NCI-H2196 (cell line): Measurements from ENCODE around the gene CTDNEP1.

Source experiments
- DNase-seq: peaks from one replicate; lab custom pipeline; 2025; ENCODE audit not compliant: unreplicated experiment; lab: John Stamatoyannopoulos, UW

The CTDNEP1 gene

GRCh38 chr17:7251661-7252175, at the start of gene CTDNEP1:
Gene CTDNEP1, minus strand, starts transcription at chr17:7251734. Its CDS starts 438 bp downstream, at chr17:7251296.
- peak; percentile 92 for DNase-seq

DNA sequence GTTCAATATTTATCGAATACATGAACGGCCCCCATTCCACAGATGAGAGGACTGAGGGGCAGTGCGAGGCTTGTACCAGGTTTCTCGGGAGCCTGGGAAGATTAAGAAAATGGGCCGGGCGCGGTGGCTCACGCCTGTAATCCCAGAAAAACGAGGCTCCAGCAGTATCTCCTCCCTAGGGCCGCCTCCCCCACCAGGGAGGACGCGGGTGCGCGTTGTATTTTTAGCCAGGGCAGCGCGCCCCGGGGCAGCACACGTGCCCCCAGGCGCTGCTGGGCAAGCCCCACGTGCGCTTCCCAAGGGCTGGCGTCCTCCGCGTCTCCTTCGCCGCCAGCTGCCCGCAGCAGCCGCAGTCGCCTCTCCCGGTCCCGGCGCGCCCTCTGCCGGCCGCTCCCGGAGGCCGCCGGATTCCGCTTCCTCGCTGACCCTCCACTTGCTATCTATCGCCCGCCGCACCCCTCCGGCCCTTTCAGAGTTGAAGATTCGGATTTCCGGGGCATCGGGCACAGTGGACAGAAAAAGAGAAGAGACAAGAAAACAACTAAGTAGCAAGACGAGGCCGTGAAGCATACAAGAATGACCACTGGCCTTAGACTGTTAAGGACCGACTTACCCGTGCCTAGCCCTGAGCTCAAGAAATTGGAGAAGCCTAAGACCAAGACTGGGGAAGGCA, 44.8 kb upstream of the CTDNEP1 start:
- peak; percentile 74 for DNase-seq

DNA sequence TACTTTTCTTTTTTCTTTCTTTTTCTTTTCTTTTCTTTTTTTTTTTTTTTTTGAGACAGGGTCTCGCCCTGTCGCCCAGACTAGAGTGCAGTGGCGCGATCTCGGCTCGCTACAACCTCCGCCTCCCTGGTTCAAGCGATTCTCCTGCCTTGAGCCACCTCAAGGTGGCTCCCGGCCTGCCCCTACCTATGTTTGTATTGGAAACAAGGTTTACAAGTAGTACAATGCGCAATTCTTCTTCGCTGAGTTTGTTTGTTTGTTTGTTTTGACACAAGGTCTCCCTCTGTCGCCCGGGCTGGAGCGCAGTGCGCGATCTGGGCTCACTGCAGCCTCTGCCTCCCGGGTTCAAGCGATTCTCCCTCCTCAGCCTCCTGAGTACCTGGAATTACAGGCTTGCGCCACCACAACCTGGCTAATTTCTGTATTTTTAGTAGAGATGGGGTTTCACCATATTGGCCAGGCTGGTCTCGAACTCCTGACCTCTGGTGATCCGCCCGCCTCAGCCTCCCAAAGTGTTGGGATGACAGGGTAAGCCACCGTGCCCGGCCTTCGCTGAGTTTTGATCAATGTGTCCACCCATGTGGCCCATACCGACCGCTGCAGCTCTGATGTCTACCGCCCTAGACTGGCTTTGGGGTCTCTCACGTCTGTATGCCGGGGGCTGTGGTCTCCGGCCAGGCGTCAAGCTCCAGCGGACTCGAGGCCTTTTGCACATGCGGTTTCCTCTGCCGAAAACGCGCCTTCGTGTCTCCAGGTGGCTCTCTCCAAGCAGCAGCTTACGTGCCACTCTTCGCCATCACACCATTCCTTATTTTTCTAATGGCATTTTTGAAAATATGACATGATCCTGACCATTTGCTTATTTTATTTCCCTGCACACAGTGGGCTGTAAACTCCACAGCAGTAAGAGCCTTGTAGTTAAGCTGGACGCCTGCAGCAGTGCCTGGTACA, 44.0 kb upstream of the CTDNEP1 start:
- peak; percentile 15 for DNase-seq

DNA sequence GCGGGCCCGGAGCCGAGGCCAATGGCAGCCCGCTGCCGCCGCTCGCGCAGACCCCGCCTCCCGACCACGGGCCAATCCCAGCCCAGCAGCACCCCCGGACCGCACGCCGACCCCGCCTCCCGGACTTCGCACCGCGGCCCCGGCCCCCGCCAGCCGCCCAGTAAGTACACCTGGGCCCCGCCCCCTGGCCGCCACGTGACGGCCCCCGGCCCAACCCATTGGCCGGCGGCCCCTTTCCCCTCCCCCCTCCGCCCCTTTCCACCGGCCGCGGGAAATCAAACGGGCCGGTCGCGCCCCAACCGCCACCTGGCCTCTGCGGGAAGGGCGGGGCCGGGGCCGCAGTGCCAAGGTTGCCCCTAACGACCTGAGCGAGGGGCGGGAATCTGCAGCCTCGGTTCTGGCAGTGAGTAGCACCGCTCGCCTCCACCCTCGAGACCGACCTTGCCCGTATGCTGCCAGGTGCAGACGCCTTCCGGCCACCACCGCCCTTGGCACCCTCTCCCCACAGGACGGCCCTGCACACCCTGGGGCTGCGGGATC, 43.1 kb upstream of the CTDNEP1 start, which contains the start of gene YBX2:
TSS of gene YBX2 (minus strand) at position 26 of the 540 bp plus-strand sequence. CDS start 139 bp downstream, outside the sequence.
- peak; percentile 88 for DNase-seq

GRCh38 chr17:7293816-7294613, 42.5 kb upstream of the CTDNEP1 start:
- DNase-seq, result peak; percentile 58

DNA sequence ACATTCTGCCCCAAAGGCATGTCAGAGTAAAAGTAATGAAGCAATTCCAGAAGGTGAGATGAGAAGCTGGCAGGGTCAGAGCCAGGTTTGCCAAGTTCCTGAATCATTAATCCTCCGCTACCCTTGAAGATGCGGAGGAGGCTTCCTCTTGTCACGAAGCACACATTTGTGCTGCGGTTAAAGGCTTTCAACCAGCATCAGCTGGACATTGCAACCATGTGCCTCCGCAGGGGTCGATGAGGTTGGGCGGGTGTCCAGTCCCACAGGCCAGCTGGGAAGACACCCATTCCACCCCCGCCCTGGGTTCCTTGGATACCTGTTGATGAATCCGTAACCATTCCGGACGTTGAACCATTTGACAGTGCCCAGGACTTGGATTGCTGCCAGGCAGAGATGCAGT, 41.6 kb upstream of the CTDNEP1 start:
- DNase-seq, result no peak

- DNase-seq, result no peak
Observed at GRCh38 chr17:7292729-7293128, 41.2 kb upstream of the CTDNEP1 start.

GRCh38 chr17:7292194-7292593, 40.7 kb upstream of the CTDNEP1 start:
- no peak for DNase-seq

DNA sequence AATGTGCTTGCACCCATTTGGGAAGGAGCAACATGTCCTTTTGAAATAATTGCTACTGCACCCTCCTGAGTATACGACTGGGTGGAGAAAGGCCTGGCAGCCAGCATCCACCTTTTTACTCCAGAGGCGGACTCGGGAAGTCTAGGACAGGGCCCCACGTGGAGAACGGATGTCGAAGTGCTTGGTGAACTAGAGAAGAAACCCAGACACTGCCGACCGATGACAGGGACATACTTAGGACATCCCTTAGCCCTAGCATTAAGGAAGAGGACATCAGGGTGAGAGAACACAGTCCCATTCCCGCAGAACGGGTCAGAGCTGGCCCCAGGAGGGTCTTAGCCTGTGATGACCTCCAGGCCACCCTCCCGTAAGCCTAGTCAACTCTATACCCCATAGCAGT, 39.2 kb upstream of the CTDNEP1 start:
- no peak for DNase-seq

- no peak for DNase-seq
Observed at GRCh38 chr17:7290166-7290565, 38.6 kb upstream of the CTDNEP1 start.

DNA sequence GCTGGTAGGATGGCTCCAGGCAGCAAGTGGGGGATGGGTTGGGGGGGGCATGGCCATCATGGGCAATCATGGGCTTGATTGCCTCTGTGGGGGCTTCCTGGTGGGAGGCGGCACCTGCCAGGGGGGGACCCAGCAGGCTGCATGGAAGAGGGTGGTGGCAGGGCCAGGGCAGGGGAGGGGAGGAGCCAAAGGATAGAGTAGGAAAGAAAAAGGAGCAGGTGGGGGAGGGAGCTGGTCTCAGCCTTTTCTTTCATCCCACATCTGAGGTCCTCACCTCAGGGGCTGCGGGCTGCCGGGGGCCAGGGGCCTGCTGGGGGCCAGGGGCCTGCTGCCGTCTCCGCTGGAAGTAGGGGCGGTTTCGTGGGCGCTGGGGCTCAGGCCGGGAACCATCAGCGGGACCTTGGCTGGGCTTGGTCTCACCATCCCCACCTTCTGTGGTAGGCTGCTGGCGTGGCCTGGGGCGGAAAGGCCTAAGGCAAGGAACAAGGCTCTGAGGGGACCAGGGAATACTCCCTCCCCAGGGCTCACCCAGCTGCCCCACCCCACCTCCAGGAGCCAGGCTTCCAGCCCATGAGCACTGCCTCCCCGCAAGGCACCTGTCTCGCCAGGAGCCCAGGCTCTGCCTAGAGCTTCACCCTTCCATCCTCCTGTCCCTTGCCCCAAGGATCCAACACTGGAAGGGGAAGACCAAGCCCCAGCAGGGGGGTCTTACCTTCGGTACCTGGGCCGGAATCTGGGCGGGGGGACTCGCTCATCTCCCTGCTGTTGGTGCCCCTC, 37.9 kb upstream of the CTDNEP1 start:
- DNase-seq, result no peak

DNA sequence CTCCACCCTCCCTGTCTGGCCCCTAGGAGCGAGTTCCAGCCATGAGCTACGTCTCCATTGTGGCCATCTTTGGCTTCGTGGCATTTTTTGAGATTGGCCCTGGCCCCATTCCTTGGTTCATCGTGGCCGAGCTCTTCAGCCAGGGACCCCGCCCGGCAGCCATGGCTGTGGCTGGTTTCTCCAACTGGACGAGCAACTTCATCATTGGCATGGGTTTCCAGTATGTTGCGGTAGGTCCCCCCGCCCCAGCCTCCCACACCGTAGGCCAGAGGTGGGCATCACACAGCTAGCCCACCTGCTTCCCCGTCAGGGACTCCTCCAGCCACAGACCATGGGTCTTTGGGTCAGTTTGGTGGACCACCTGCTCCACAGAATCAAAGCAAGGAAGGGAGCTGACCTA, 34.1 kb upstream of the CTDNEP1 start:
- no peak for DNase-seq

DNA sequence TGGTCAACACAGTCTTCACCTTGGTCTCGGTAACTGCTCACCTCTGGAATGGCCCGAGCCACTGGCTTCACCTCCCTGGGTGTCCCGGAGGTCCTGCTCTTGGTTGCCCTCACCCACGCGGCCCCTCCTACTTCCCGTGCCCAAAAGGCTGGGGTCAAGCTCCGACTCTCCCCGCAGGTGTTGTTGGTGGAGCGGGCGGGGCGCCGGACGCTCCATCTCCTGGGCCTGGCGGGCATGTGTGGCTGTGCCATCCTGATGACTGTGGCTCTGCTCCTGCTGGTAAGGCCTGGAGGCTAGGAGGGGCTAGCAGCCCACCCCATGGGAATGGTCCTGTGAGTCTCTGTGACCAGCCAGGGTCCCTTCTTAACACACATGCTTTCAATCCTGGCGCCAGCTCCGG, 33.4 kb upstream of the CTDNEP1 start:
- DNase-seq, result no peak

GRCh38 chr17:7283471-7284216, 32.1 kb upstream of the CTDNEP1 start:
- no peak for DNase-seq

- DNase-seq, result no peak
Observed at GRCh38 chr17:7282752-7283321, 31.3 kb upstream of the CTDNEP1 start.

GRCh38 chr17:7281953-7282751, 30.6 kb upstream of the CTDNEP1 start:
- DNase-seq, result no peak

- DNase-seq, result peak; percentile 89
Observed at GRCh38 chr17:7281074-7281952, 29.8 kb upstream of the CTDNEP1 start, which contains the start of gene SLC2A4. Gene SLC2A4, plus strand, starts transcription at chr17:7281718. Its CDS starts 217 bp downstream, at chr17:7281935.
